Activated CD8-positive, alpha-beta T cell treated with anti-CD3 and anti-CD28 coated beads for 36 hours (primary cell): ENCODE measurements around the gene FAF1. TPM values are rescaled to one million over a fixed set of nuclear protein-coding genes. Genes with fewer than 3 reads are reported as not detected.
"Not testable (repeated sequence)": the region's sequence is repeated elsewhere in the genome, so short reads cannot be mapped to it uniquely, and the experiment has no call there.

Source experiments
- ATAC-seq: fragments of 200-7000 bp; cut with Tn5 transposase; one replicate; pipeline ENCODE4 v1.10.0; 2021; ENCODE audit warnings: mild to moderate bottlenecking, moderate library complexity
- CTCF ChIA-PET: fragments of 350-600 bp; sonication (Branson Sonifier 250); formaldehyde crosslinking; loops from one replicate; lab custom pipeline; 2021; ENCODE audit warnings: antibody characterized with exemption; lab: Charles Lee
- POLR2A ChIA-PET: fragments of 350-600 bp; sonication (Branson Sonifier 250); formaldehyde crosslinking; loops from one replicate; lab custom pipeline; 2021; ENCODE audit warnings: antibody characterized with exemption; lab: Charles Lee
- DNase-seq: peaks from one replicate; pipeline ENCODE4 v3.0.0-alpha.2; 2020
- H3K27ac Mint-ChIP-seq: one replicate; pipeline ENCODE4 v1.8.0; 2021; ENCODE audit warnings: mild to moderate bottlenecking, mixed read lengths
- H3K27me3 Mint-ChIP-seq: one replicate; pipeline ENCODE4 v1.8.0; 2021; ENCODE audit warnings: mixed read lengths
- H3K36me3 Mint-ChIP-seq: one replicate; pipeline ENCODE4 v1.8.0; 2021; ENCODE audit warnings: low read depth, mixed read lengths
- H3K4me1 Mint-ChIP-seq: one replicate; pipeline ENCODE4 v1.8.0; 2021; ENCODE audit warnings: low read depth, mixed read lengths
- H3K4me3 Mint-ChIP-seq: one replicate; pipeline ENCODE4 v1.8.0; 2021; ENCODE audit warnings: mild to moderate bottlenecking, moderate library complexity, mixed read lengths
- H3K9me3 Mint-ChIP-seq: one replicate; pipeline ENCODE4 v1.8.0; 2021; ENCODE audit warnings: mixed read lengths
- intact Hi-C: fragments of 100-400 bp; cut with micrococcal nuclease; formaldehyde crosslinking; loops from one replicate; pipeline ENCODE4 v1.10.0; 2022
- total RNA-seq, 2 experiments: library from RNA; stranded (reverse); gene quantifications; one replicate each; pipeline ENCODE4 v1.2.3, GENCODE V29; 2021
- TF ChIP-seq, protein P1 (sequence below): fragments of 200-600 bp; IDR thresholded peaks from one replicate; pipeline ENCODE4 v1.8.0; 2022; ENCODE audit warnings: antibody characterized with exemption, mild to moderate bottlenecking

FAF1 gene
- 10 to 100 TPM; 82.2 to 87.0 TPM for total RNA-seq

DNA sequence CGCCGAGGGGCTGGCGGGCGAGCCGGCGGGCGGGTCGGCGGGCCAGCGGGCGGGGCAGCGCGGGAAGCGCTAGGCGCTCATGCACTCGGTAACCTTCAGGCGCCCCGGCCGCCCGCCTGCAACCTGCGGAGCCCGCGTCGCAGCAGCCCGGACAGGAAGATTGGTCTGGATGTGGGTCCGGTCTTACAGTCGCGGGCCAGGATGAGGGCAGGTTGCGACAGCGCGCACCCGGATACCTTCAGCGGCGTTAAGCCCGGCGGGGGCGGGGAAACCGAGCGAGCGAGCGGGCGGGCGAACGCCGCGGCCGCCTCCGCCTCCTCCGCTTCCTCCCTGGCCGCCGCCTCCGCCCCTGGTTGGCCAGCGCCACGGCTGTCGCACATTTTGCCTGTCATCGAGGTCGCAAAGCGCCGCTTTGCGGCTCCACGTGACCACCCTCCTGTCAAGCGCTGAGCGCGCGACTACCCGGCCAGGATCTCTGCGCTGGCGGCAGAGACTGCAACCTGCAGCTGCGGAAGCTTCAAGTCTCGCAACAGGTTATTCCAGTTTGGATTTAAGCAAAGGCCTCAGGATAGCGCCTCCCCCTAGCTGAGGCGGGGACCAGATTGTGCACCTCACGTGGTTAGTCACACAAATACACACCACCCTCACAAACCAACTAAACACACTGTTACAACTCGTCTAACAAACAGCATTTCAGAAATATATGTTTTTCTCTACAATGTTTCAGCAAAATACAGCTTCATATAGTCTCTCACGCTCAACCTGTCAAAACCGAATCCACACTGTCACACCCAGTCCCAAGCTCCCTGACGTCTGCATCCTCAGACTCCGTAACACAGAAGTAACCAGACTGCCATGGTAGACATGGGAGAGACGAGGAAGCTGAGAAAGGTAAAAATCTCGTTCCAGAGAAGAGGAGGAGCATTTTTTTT is at the start of gene FAF1:
TSS of gene FAF1 (minus strand) at position 355 of the 932 bp plus-strand sequence. CDS start 456 bp downstream, outside the sequence.
- TF ChIP-seq, protein P1, sequence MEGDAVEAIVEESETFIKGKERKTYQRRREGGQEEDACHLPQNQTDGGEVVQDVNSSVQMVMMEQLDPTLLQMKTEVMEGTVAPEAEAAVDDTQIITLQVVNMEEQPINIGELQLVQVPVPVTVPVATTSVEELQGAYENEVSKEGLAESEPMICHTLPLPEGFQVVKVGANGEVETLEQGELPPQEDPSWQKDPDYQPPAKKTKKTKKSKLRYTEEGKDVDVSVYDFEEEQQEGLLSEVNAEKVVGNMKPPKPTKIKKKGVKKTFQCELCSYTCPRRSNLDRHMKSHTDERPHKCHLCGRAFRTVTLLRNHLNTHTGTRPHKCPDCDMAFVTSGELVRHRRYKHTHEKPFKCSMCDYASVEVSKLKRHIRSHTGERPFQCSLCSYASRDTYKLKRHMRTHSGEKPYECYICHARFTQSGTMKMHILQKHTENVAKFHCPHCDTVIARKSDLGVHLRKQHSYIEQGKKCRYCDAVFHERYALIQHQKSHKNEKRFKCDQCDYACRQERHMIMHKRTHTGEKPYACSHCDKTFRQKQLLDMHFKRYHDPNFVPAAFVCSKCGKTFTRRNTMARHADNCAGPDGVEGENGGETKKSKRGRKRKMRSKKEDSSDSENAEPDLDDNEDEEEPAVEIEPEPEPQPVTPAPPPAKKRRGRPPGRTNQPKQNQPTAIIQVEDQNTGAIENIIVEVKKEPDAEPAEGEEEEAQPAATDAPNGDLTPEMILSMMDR: peak; percentile 23
- H3K27me3 Mint-ChIP-seq: no peaks in the 10 kb centered on the region
- H3K36me3 Mint-ChIP-seq: peaks cover 1% of the 10 kb centered on the region
- ChIA-PET POLR2A (interaction anchor here (1.0 to 5.0 kb wide), 5 partner anchors 9 to 369 kb away, joined by 3 to 46 read pairs (median 3); partner anchors contain the start of gene CDKN2C), CTCF (interaction anchor here (1.0 to 3.0 kb wide), 8 partner anchors 9 to 229 kb away, joined by 3 to 26 read pairs (median 5); partner anchors contain the start of gene CDKN2C)
- ATAC-seq: peak; percentile 89
- DNase-seq: peak; percentile 96
- H3K27ac Mint-ChIP-seq: peak within 1 kb of the TSS; percentile 91
- H3K4me1 Mint-ChIP-seq: peaks cover 21% of the 10 kb centered on the region
- H3K4me3 Mint-ChIP-seq: peak within 1 kb of the TSS; percentile 88
- intact Hi-C loops: no loop called here
- H3K9me3 Mint-ChIP-seq: no peaks in the 10 kb centered on the region

DNA sequence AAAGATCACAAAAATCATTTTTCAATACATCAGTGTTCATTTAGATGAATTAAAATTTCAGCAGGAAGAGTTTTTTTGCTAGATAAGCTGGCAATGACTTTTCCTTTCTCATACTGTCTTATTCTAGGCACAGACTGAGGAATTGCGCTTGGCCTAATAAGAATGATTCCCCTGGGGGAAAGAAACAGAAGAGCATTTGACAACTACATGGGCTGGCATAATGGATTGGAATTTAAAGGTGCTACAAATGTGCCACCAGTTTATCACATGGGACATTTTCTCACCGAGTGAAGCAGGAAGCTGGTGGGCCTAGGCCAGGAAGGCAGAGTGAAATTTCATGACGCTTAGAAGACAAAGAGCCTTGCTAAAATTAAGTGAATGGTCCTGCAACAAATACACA is 49.3 kb upstream of the FAF1 start:
- ChIA-PET CTCF (no interaction called here), POLR2A (interaction anchor here (0.6 kb wide), 1 partner anchor 139 kb away, joined by 3 read pairs; no protein-coding TSS in a partner anchor)
- TF ChIP-seq, protein P1: no peak
- ATAC-seq (no peak), DNase-seq (no peak)
- H3K27me3 Mint-ChIP-seq: no peaks in the 10 kb centered on the region
- no peaks in the 10 kb centered on the region for H3K9me3 Mint-ChIP-seq
- no peak overlapping the region for H3K27ac Mint-ChIP-seq
- intact Hi-C loops: no loop called here
- no peak overlapping the region for H3K4me3 Mint-ChIP-seq
- H3K4me1 Mint-ChIP-seq: no peaks in the 10 kb centered on the region
- H3K36me3 Mint-ChIP-seq: no peaks in the 10 kb centered on the region

DNA sequence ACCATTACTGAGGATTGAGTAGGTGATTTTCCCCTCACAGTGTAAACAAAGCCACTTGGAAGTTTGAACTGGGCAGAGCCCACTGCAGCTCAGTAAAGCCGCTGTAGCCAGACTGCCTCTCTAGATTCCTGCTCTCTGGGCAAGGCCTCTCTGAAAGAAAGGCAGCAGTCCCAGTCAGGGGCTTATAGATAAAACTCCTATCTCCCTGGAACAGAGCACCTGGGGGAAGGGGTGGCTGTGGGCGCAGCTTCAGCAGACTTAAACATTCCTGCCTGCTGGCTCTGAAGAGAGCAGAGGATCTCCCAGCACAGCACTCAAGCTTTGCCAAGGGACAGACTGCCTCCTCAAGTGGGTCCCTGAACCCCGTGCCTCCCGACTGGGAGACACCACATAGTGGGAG is 45.5 kb upstream of the FAF1 start:
- ATAC-seq, H3K27me3 Mint-ChIP-seq, POLR2A ChIA-PET, H3K9me3 Mint-ChIP-seq, H3K4me1 Mint-ChIP-seq, DNase-seq, H3K36me3 Mint-ChIP-seq, CTCF ChIA-PET, H3K27ac Mint-ChIP-seq, intact Hi-C loops, H3K4me3 Mint-ChIP-seq: not testable (repeated sequence)

DNA sequence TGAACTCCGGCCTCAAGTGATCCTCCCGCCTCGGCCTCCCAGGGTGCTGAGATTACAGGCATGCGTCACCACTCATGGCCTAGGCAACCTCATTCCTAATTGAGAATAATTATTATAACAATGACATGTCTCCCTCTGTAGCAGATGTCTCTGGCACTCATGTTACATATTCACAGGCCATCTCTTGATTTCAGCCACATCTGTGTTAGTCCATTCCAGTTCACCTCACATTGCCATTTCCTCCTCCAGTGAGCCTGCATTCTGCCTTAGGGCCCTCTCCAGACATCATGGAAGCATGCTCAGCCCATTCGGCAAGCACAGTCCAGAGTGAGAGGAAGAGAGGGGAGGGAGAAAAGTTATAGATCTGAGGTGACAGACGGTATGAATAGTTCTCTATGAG is 42.4 kb upstream of the FAF1 start:
- intact Hi-C loops: no loop called here
- no peaks in the 10 kb centered on the region for H3K4me1 Mint-ChIP-seq

DNA sequence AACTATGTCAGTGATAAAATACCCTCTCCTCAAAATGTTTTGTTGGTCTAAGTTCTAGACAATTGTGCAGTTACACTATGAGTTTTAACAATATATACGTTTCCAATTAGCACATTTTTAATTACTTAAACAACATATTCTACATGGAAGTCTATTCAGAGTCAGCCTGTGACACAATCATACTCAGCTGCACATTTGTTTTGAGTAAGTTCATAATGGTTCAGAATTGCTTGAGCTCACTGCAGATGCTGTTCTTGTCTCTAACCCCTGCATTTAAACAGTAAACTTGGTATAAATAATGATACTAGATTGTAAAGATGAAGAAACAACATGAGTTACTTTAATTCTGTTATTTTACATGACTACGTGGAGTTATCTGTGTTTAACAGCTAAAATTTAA is 40.6 kb upstream of the FAF1 start:
- Mint-ChIP-seq H3K4me1 (no peaks in the 10 kb centered on the region), H3K4me3 (no peak overlapping the region), H3K27me3 (peaks cover 2% of the 10 kb centered on the region), H3K36me3 (no peaks in the 10 kb centered on the region), H3K9me3 (no peaks in the 10 kb centered on the region), H3K27ac (no peak overlapping the region)
- intact Hi-C loops: no loop called here
- CTCF ChIA-PET: no interaction called here
- TF ChIP-seq, protein P1: no peak
- DNase-seq (no peak), ATAC-seq (no peak)
- POLR2A ChIA-PET: no interaction called here

More for the DNA sequence above, 42.4 kb upstream of the FAF1 start:
- DNase-seq (no peak), ATAC-seq (no peak)
- ChIA-PET CTCF (no interaction called here), POLR2A (interaction anchor here (0.6 kb wide), 1 partner anchor 823 kb away, joined by 3 read pairs; no protein-coding TSS in a partner anchor)
- peaks cover 2% of the 10 kb centered on the region for H3K27me3 Mint-ChIP-seq
- H3K9me3 Mint-ChIP-seq: no peaks in the 10 kb centered on the region
- H3K36me3 Mint-ChIP-seq: no peaks in the 10 kb centered on the region
- no peak overlapping the region for H3K4me3 Mint-ChIP-seq
- TF ChIP-seq, protein P1: no peak
- H3K27ac Mint-ChIP-seq: no peak overlapping the region
